Fibroblast of skin of right biceps (primary cell): Measurements from ENCODE around the gene ARAP1.

Experiments used
- DNase-seq: peaks from one replicate; pipeline ENCODE4 v3.0.0-alpha.2; 2013

ARAP1 gene

DNA sequence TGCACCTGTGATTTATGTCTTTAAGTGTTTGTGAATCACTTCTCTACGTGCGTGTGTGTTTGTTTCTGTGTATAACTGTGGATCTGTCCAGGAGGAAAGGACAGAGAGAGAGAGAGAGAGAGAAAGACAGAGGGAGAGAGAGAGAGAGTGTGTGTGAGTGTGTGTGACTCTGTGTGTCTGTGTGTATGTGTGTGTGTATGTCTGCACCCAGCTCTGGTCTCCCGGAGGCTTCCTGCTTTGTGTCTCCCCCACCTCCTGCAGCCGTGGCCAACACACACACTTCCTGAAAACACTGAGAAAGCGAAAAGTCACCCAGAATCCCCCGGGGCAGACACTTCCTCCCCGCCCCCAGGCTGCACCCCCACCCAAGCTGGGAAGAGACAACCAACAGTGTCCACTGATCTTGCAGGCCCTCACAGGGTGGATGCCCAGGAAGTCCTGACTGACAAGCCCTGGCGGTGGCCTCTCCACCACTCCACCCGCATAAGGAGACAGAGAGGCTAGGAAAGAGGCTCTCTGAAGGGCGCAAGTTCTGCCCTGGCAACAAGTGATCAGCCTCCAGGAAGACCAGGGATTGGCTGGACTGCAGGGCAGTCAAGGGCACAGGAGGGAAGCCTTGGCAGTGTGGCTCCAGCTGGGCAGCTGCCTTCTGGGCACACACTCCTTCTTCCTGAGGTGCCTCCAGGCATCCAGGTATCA, 30.0 kb downstream of the ARAP1 start:
- DNase-seq: peak; percentile 91

GRCh38 chr11:72721689-72722049, 30.5 kb downstream of the ARAP1 start:
- DNase-seq: no peak

DNA sequence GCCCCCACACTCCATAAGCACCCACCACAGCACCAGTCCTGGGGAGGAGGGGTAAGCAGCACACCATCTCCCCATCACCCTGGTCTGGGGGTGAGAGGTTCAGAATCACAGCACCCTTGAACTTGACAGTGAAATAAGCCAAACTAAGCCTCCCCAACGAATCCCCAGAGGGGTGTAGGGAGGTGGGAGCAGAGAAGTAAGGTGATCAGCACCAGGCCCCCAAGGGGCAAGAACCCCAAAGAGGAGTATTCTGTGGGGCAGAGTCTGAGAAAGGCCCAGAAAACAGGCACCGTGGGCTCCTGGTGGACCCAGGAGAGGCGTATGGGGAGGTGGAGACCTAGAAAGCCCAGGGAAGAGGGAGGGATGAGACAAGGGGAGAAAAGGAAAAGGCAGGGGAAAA, 30.9 kb downstream of the ARAP1 start:
- DNase-seq: no peak

- DNase-seq: no peak
Measured at GRCh38 chr11:72720784-72721183, 31.4 kb downstream of the ARAP1 start.

DNA sequence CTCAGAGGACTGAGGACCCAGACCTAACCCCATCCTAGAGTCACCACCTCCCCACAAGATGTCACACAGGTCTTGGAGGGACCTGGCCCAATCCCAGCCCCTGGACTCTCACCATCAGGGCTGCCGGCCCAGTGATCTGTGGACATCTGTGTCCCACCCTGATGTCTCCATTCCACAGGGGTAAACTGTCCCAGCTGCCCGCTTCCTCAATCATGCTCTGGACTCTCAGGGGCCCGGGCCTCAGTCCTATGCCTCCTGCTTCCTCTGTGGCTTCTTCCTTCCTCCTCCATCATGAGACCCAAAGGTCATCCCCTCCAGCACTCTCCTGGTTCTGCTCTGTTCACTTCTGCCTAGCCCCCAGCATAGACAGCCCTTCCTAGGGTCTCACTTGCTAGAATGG, 32.2 kb downstream of the ARAP1 start:
- DNase-seq: no peak

DNA sequence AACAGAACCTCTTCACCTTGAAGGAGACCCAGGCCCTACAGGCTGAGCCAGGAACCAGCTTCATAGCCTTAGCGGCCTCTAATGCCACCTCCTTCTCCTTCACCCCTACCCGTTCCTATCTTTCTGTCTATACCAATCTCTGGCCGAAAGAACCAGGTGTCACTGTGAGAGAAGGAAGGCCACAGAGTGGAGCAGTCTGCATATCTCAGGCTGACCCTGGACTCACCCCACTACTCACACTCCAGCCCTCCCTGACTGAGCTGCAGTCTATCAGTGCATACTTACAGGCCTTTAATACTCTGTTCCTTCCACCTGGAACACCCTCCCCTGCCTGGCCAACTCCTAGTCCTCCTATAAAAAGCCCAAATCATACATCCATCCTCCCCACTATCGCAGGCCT, 32.7 kb downstream of the ARAP1 start:
- DNase-seq: no peak

- DNase-seq: no peak
Measured at GRCh38 chr11:72719144-72719543, 33.1 kb downstream of the ARAP1 start.

DNA sequence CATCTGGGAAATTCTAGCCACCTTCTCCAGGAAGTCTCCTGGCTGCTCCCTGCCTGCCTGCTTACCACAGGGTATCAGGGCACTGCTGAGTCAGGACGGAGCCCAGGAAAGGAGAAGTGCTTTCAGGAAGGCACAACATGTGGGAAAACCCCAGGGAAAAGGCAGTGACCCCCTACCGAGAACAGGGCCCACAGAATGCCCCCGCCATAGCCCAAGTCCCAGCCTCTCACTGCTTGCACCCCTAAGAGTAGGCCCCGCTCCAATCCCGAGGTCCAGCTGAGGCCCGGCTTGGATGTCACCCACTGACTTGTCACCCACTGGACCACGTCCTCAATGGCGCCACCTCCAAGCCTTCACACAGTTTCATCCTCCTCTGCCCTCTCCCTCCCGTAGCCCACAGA, 34.1 kb downstream of the ARAP1 start:
- no peak for DNase-seq

DNA sequence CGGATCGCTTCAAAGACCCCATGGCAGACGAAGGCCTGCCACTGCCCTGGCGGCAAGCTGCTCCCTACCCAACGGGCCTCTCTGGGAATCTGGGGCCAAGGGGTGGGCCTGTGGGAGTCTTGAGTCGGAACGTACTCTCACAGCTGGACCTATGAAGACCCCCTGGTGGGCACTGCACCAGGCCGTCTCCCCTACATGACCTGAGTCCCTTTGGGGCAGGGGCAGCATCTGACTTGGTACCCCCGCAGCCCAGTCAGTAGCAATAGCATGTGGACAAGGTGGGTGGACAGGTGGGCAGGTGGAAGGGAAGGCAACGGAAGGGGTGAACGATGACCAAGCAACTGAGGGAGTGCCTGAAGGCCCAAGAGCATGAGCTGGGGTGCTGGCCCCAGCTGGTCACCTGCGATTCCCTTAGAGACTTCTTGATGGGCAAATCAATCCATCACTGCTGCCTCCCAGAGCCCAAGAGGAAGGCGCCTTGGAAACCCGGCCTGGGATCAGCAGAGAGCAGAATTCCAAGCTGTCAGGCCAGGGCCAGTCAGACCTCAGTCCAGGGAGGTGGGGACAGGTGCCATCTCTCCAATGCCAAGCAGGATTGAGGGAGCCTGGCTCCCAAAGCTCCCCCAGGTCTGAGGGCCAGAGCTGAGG, 35.3 kb downstream of the ARAP1 start:
- no peak for DNase-seq

- no peak for DNase-seq
Measured at GRCh38 chr11:72716290-72716689, 35.9 kb downstream of the ARAP1 start.

GRCh38 chr11:72712841-72713240, 39.4 kb downstream of the ARAP1 start:
- DNase-seq: no peak

DNA sequence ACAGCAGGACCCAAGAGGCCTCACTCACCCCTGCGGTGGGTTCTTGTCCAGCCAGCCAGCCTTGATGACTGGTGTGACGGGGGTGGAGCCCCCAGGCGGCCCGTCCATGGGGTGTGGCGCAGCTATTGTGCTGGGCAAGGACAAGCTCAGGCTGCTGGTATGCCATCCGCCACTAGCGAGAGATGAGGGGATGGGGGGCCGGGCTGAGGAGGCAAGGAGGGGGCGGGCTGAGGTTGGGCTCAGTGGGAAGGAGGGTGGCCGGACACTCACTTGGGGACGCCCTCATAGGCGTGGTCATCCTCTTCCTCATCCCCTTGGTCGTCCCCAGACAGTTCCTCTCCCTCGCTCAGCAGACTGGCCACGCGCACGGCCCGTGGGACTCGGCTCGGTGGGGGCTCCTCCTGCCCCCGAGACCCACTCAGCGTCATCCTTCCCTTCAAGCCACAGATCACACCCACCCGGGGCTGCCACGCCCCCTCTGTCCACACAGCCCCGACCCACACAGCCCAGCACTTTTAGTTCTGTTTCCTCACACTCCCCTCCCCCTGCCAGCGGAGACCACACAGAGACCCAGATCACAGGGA, 39.9 kb downstream of the ARAP1 start:
- no peak for DNase-seq

GRCh38 chr11:72711141-72711540, 41.1 kb downstream of the ARAP1 start:
- no peak for DNase-seq

GRCh38 chr11:72710278-72710677, 41.9 kb downstream of the ARAP1 start:
- no peak for DNase-seq

DNA sequence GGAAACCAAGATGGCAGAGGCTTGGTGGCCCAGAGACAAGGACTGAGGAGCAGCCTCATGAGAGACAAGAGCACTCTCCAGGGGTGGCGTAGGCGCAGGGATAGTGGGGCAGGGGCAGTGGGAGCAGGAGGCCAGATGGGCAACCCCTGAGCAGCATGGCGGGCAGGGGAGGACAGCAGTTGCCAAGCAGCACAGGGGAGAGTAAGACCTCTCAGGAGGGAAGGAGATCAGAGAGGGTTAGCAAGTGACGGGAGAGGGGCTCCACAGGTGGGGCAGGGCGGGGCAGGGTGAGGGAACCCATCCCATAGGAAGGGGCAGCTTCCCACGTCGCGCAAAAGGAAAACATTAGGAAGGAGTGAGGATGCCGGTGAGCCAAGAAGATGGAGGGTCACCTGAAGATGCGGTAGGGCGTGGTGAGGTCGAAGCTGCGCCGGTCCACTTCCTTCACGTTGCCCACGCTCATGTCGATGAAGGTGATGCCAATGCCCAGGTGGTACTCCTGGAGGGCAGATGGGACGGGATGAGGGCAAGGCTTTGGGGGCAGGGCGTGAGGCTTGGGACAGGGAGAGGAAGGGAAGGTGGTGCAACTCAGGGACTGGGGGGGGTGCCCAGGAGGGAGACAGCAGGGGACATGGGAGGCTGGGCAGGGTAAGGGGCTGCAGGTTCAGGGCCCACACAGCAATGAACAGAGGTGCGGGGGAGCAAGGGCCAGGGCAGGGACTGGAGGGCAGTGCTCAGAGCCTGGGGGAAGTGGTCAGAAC, 42.5 kb downstream of the ARAP1 start:
- DNase-seq: no peak

DNA sequence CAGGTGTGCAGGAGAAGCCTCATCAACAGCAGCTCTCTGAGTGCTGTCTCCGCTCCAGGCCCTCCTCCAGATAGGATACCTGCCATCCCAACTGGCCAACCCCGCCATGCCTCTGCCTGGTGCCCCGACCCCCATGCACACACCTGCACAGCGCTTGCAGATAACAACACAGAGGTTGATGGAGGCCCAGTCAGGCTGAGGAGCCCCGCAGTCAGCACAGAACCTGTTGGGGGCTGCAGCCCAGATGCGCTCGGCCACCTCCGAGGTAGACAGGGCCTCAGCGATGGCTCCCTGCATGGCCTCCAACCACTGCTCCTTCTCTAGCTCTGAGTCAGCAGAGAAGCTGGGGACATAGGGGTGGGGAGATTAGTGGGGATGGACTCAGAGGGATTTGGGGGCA, 45.2 kb downstream of the ARAP1 start:
- DNase-seq: no peak

- no peak for DNase-seq
Measured at GRCh38 chr11:72706579-72706978, 45.6 kb downstream of the ARAP1 start.

- DNase-seq: no peak
Measured at GRCh38 chr11:72705442-72706365, 46.5 kb downstream of the ARAP1 start.

- no peak for DNase-seq
Measured at GRCh38 chr11:72704783-72705265, 47.4 kb downstream of the ARAP1 start.

DNA sequence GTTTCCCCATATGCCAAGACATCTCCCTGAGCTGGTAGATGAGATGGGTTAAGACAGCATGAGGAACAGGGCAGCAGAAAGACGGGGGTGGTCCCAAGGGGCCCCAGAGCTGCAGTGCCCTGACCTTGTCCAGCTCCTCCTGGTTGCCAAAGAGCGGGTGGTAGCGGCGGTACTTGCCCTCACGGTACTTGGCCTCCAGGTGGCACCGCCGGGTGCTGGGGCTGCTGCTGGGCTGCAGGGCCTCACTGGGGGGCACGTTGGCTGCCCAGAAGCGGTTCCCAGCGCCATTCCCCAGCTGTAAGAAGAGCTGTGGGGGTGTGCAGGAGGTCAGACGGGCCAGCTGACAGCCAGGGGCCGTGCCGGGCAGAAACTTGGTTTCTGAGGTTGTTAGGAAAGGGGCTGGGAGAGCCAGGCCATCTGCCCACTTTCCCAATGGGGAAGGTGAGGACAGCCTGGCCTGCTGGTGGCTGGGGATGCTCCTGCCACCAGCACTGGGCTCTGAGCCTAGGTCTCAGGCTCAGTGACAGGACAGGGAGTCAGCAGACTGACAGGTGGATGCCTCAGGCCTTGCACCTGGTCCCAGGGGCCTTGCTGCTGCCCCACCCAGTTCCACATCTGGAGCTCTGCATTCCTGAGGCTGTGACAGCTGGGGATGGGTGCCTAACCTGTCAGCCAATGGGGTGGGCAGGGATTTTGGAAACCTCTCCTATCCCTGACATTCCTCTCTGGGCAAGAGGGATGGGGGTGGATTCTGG, 48.0 kb downstream of the ARAP1 start:
- no peak for DNase-seq

GRCh38 chr11:72703267-72704008, 48.8 kb downstream of the ARAP1 start:
- DNase-seq: peak; percentile 73
